Measurements from ENCODE around the gene CCSER2.
"Not testable (repeated sequence)": the region's sequence is repeated elsewhere in the genome, so short reads cannot be mapped to it uniquely, and the experiment has no call there.

The CCSER2 gene

DNA sequence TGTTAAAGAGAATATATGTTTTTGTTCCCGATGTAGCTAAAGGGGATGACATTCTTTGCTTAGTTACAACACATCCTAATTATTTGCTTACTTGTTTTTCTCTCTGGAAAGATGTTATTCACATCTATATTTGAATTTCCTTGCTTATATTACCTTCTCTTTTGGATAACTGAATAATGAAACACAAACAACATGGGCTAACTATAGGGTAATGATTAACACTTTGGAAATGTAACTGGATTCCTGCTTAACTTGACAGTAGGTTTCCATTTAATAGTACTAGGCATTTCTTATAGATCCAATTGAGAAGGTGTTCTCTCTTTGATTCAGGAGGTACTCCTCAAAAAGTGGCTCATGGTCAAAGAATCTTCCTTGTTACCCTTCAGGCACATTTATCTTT lies 141.1 kb downstream of the CCSER2 start:
- FAIRE-seq = no peak

DNA sequence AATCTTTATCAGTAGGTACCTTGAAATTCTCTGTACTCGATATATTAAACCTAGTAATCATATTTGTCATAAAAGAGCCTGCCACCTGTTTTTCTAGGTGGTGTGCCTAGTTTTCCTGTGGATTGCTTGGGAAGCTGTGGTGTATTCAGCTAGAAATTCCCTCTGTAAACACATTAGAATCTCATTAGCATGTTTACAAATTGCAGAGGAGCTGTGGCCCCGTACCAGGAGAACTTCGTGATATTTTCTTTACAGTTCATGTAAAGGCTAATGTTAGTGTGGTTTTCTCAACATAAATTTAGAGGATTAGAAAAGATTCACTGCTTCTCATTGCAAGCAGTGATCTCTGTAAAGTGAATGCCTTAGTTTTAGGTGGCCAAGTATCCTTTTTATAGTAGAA lies 144.7 kb downstream of the CCSER2 start:
- no peak for FAIRE-seq

DNA sequence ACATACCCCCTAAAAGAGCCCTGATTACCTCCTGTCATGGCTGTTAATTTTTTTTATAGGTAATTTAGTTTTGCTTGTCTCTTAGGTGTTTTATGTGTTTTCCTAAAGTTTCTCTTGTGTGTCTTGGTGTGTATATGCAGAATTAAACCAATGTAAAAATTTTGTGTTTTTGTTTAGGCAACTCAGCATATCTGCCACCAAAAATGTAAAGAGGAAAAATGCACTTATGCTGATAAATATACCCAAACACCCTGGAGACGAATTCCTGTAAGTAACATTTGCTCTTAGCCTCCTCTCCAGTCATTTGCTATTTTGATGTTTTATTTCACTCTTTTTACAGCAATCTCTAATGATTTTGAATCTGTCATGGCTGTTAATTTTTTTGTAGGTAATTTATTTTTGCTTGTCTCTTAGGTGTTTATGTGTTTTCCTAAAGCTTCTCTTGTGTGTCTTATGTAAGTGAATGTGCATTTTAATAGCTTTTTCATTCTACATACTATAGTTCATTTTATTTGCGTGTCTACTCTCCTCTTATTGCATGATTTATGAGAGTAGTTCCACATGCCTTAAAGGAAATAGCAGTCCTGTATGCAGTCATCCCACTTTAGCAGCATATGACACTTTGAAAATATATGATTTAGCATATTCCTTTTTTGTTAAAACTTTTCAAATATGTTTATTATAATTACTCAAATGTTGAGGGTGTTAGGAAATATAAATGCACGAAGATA lies 149.2 kb downstream of the CCSER2 start:
- FAIRE-seq = no peak

DNA sequence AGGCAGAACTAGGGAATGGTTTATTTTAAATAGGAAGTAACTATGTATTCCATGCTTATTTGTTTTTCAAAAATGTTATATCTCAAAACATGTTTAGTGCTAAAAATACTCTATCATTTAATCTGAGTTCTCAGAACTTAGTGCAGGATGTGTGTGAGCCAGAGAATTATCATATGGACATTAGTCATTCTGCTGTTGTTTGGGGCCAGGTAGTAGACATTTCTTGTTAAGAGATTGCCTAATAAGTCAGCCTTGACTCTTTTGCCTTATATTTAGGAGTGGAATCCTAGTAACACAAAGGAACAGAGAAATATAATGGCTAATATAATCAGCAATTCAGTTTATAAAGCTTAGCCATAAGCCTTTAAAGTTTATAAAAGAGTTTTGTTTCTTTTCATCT lies 149.8 kb downstream of the CCSER2 start:
- no peak for FAIRE-seq

DNA sequence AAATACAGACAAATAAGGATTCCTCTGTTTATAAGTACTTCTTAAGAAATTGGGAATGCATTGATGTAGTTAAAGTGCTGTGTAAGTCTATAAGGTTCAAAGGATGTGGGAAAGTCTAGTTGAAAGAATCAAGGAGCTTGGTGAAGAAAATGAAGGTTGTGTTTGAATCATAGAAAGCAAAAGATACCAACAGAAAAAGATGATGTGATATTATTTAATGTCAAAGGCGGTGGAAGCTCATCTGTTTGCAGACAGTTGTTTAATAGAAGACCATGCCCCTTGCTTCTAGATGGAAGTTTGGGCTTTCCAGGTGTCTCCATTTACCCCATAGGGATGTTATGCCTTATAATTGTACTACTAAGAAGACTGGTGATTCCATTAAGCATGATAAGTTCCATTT lies 150.3 kb downstream of the CCSER2 start:
- no peak for FAIRE-seq

DNA sequence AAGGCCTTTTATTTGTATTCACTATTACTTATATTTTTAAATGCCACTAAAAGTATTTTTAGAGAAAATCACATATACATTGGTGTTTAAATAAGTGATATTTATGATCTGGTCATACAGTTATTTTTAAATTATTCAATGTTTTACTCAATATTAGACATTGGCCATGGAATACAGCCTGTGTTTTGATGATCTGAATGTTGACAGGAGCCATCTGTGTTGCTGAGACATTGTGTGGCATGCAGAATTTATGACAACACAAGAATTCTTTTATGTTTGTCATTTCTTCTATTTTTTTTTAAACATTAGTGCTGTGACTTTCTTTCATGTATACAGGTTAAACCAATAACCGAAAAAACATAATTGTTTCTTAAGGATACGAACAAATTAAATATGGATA lies 156.2 kb downstream of the CCSER2 start:
- no peak for FAIRE-seq

DNA sequence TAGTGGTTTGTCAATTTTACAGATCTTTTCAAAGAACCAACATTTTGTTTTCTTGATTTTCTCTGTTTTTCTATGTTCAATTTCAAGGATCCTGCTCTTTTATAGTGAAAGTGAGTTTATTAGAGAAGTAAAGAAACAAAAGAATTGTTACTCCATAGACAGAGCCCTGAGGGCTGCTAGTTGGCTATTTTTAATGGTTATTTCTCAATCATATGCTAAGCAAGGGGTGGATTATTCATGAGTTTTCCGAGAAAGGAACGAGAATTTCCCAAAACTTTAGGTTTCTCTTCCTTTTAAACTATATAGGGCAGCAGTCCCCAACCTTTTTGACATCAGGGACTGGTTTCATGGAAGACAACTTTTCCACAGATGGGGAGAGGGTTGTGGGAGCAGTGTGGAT lies 165.0 kb downstream of the CCSER2 start:
- FAIRE-seq = no peak

GRCh38 chr10:84493951-84494848 lies 165.8 kb downstream of the CCSER2 start:
- FAIRE-seq = no peak

GRCh38 chr10:84494849-84495180 lies 166.4 kb downstream of the CCSER2 start:
- no peak for FAIRE-seq

GRCh38 chr10:84497978-84498377 lies 169.6 kb downstream of the CCSER2 start:
- FAIRE-seq = no peak

DNA sequence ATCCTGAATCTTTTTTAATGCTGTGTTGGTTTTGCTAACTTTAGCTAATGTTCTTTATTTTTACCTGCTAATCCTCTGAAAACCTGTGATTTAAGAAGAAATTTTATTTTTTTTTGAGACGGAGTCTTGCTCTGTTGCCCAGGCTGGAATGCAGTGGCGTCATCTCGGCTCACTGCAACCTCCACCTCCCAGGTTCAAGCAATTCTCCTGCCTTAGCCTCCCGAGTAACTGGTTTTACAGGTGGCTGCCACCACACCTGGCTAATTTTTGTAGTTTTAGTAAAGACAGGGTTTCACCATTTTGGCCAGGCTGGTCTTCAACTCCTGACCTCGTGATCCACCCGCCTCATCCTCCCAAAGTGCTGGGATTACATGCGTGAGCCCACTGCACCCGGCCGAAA lies 170.7 kb downstream of the CCSER2 start:
- FAIRE-seq = not testable (repeated sequence)

GRCh38 chr10:84499846-84500245 lies 171.5 kb downstream of the CCSER2 start:
- FAIRE-seq = no peak

GRCh38 chr10:84510121-84510520 lies 181.7 kb downstream of the CCSER2 start:
- no peak for FAIRE-seq

- no peak for FAIRE-seq
These were observed 182.7 kb downstream of the CCSER2 start for GRCh38 chr10:84511106-84511505.

- FAIRE-seq = no peak
These were observed 183.4 kb downstream of the CCSER2 start for GRCh38 chr10:84511709-84512285.

DNA sequence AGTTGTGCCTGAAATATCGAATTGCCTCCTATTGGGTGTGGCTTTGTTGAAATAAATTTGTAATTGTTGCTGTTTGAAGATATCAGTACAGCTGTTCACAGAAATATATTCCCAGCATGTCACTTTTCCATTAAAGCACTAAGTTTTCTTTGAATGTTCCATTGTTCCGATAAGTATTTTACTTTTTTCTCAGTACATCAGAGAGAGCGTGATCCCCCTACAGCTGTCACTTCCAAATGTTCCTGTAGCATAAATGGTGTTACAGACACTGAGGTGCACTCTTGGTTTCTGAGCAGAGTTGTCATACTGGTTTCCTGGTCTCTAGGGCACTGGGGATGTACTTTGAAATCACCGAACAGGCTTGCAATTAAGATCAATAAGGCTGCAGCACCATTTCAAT lies 189.2 kb downstream of the CCSER2 start:
- FAIRE-seq = no peak

- no peak for FAIRE-seq
These were observed 190.8 kb downstream of the CCSER2 start for GRCh38 chr10:84519235-84519634.

DNA sequence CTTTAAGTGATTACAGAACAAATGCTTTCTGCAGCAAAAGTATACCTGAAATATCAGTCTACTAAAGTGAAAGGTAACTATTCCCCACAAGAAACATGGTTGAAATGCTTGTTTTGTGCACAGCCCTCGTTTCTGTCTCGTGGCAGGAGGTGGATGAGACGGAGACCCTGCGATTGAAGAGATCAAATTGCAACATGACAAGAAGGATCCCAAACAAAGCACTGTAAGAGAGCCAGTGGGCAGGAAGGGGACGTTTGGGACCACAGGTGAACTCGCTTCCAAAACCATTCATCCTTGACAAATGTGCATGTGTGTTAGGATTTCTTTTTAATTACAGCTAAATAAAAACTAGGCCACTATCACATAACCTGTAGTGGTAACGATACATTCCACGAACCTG lies 192.6 kb downstream of the CCSER2 start:
- no peak for FAIRE-seq

GRCh38 chr10:84521468-84521867 lies 193.1 kb downstream of the CCSER2 start:
- FAIRE-seq = no peak

GRCh38 chr10:84522612-84523462 lies 194.4 kb downstream of the CCSER2 start:
- FAIRE-seq = no peak

DNA sequence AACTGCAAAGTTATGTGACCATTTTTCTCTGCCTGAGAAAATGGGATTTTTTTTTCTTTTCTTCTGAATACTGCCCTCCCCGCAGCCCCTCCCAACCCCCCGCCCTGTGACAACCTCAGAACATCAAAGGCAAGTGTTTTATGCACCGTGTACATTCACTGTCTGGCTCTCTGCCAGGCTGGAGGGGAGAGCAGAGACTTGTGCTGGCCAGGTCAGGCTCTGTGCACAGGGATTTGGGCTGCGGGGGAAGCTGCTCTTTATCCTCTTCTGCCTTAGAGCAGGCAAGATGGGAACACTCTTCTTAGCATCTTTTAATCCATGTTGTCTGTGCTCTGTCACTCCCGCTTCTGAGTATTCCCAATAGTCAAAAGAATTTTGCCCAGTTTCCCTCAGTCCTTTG lies 195.1 kb downstream of the CCSER2 start:
- FAIRE-seq = no peak

- no peak for FAIRE-seq
These were observed 196.0 kb downstream of the CCSER2 start for GRCh38 chr10:84524435-84524834.

Measured in endometrium (tissue), 2 donors.